COLO668 (cell line): ENCODE data around the gene LRRC40.

Source experiments
- DNase-seq: peaks from one replicate; lab custom pipeline; 2025; ENCODE audit not compliant: unreplicated experiment; lab: John Stamatoyannopoulos, UW

The LRRC40 gene

DNA sequence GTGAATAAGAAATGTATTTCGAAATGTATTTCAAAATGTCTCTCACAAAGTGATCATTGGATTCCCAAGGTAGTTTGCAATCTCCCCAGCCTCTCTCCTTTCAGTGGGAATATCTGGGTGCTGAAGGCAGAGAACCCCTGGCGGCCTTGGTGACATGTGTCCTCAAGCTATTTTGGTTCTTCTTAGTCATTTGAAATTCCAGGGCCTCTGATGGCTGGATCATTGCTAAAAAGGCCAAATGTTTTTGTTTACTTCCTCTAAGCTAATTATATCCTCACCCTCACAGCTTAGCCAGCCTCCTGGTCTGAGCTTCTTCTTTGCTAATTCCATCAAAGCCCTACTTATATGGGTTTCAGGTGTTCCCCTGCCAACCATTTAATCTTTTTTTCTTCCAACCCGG is 71.2 kb downstream of the LRRC40 start:
- no peak for DNase-seq

DNA sequence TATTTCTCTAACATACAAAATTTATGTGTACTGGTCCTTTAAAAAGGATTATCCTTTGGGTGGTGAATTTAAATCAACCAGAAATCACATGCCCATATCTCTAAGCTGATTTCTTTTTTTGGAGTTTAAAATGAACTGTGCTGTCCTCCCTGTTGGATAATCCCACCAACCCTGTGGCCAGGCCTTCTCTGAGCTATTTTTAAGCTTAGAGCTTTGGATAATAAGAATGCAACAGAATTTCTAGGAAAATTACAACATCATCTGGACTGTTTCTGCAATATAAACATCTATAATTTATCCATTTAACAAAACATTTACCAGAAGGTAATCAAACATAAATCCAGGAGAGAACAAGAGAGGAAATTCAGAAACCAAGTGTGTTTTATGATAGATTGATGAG is 88.3 kb downstream of the LRRC40 start:
- DNase-seq, result no peak

DNA sequence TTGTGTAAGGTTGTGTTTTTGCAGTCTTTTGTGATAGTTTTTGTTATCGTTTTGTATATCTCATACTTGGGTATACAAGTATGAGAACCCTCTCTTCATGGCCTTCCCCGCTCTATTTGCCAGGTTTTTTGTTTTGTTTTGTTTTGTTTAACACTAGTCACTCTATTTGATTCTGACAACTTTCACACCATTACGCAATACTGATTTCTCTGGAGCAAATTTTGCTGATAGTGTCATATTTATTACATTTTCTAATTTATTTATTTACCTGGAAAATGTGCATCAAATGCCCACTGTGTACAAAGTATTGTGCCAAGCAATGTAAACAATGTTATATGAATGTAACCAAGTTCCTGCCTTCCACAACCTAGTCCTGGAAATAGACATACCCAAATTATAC is 90.1 kb downstream of the LRRC40 start:
- no peak for DNase-seq

DNA sequence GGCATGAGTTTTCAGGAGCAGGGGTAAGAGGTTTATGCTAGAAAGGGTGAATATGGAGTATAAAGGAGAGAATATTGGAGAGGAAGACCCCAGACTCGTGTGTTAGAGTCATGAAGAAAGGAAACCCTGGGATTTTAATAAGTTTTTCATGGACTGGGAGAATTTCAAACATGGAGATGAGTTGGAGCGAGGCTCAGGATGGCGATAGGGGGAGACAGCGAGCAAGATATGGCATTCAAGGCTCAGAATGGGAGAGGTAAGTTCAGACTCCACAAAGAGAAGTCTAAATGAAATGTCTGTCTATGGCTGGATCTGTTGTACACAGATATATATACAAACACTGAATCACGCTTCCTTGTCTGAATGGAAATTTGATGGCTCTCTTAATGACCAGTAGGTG is 92.5 kb downstream of the LRRC40 start:
- DNase-seq, result no peak

GRCh38 chr1:70109241-70109640 is 96.1 kb downstream of the LRRC40 start:
- DNase-seq, result no peak

DNA sequence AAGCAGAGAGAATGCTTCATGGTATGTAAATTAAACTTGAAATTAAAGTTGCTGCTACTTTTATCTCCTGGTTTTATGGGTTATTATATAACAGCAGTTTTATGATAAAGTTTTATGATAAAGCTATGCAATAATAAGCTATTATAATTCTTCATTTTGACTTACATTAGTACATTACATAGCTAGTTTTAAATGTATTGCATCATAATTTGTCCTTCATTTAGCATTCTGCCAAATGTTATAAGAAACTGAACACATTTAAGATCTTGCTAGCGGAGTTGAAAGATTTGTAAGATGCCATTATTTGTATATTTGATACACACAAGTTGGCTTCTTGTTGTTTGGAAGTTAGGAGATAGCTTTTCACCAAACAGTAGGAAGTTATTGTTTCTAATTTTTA is 101.6 kb downstream of the LRRC40 start:
- DNase-seq, result no peak

GRCh38 chr1:70101774-70102173 is 103.6 kb downstream of the LRRC40 start:
- no peak for DNase-seq

DNA sequence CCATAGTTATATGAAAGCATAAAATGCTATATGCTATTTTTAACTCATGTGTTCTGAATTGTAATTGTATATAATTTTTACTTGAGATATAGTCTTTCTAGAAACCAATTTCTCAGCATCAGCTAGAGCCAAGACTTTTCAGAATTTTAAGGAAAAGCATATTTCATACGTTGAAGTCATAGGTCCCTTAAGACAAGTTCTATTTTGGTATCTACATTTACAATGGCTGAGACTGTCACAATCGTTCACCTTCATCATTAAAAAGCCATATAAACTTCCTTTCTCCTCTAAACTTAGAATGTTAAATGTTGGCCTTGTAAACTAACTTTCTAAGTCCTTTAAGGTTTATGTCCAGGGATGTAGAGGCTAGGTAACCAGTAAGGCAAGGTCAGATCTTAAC is 104.1 kb downstream of the LRRC40 start:
- no peak for DNase-seq
